GM21381 (cell line): Measurements from ENCODE around the gene AQP6.

Experiments
- ATAC-seq: cut with Tn5 transposase; IDR thresholded peaks from one replicate; pipeline ENCODE4 v1.9.1; 2021; ENCODE audit warnings: mild to moderate bottlenecking, moderate library complexity; ENCODE audit not compliant: unreplicated experiment

The AQP6 gene

GRCh38 chr12:49972641-49973360 lies at the start of gene AQP6:
Gene AQP6, plus strand, starts transcription at chr12:49972947. Its CDS starts 227 bp downstream, at chr12:49973174.
- ATAC-seq, result no peak

GRCh38 chr12:49923035-49923644 lies 49.6 kb upstream of the AQP6 start:
- ATAC-seq, result no peak

GRCh38 chr12:49923880-49924556 lies 48.7 kb upstream of the AQP6 start:
- no peak for ATAC-seq

- ATAC-seq, result no peak
Observed at GRCh38 chr12:49924628-49925246, 48.0 kb upstream of the AQP6 start.

GRCh38 chr12:49925433-49926204 lies 47.1 kb upstream of the AQP6 start:
- no peak for ATAC-seq

GRCh38 chr12:49928471-49928870 lies 44.3 kb upstream of the AQP6 start:
- no peak for ATAC-seq

- ATAC-seq, result no peak
Observed at GRCh38 chr12:49929581-49929980, 43.2 kb upstream of the AQP6 start.

GRCh38 chr12:49930515-49931288 lies 42.0 kb upstream of the AQP6 start:
- no peak for ATAC-seq

- no peak for ATAC-seq
Observed at GRCh38 chr12:49932023-49932422, 40.7 kb upstream of the AQP6 start.

- no peak for ATAC-seq
Observed at GRCh38 chr12:49932533-49933130, 40.1 kb upstream of the AQP6 start.

GRCh38 chr12:49933796-49934195 lies 39.0 kb upstream of the AQP6 start:
- no peak for ATAC-seq

GRCh38 chr12:49934505-49934904 lies 38.2 kb upstream of the AQP6 start:
- no peak for ATAC-seq

- no peak for ATAC-seq
Observed at GRCh38 chr12:49936925-49937324, 35.8 kb upstream of the AQP6 start.

- no peak for ATAC-seq
Observed at GRCh38 chr12:49937639-49938300, 35.0 kb upstream of the AQP6 start.

GRCh38 chr12:49939307-49939706 lies 33.4 kb upstream of the AQP6 start:
- no peak for ATAC-seq

GRCh38 chr12:49939707-49940106 lies 33.0 kb upstream of the AQP6 start:
- ATAC-seq, result no peak

GRCh38 chr12:49941556-49942511 lies 30.9 kb upstream of the AQP6 start:
- ATAC-seq, result no peak

GRCh38 chr12:49942512-49942893 lies 30.2 kb upstream of the AQP6 start:
- no peak for ATAC-seq
